ENCODE data around the gene ADGRD1. TPM values are rescaled to one million over a fixed set of nuclear protein-coding genes. Genes with fewer than 3 reads are reported as not detected.

ADGRD1 gene
- total RNA-seq, 3 donors from 2014 or later, result 11.6 to 47.5 (median 18.7) TPM

DNA sequence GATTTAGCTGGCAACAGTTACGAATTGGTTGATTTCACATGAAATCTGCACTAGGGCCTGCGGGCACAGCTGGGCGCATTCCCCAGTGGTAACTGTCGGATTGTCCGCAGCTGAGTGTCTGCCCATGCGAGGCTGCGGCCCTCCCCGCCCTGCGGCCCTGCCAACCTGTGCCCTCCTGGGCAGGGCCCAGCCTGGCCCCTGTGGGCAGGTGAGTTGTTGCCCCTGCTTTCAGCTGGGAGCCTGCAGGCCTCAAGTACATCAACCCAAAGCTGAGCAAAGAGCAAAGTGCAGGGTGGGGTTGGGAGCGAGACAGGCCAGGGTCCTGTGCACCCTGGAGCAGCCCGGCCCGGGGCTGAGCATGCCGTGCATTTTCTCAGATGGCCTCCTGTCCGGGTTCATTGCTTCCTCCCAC lies 89.1 kb downstream of the ADGRD1 start:
- Histone ChIP-seq H3K27me3 (no peaks in the 10 kb centered on the region), H3K9me3 (no peaks in the 10 kb centered on the region), H3K36me3 (no peaks in the 10 kb centered on the region), H3K27ac (no peak overlapping the region), H3K4me3 (no peak overlapping the region), H3K4me1 (no peaks in the 10 kb centered on the region)
- no peak for DNase-seq (ENCODE audit: low spot score in 2 of 2)
- TF ChIP-seq POLR2A (IDR thresholded peaks at IDR 0.05) (no peak), POLR2AphosphoS5 (IDR thresholded peaks at IDR 0.05) (no peak)
- TF ChIP-seq, protein P1, sequence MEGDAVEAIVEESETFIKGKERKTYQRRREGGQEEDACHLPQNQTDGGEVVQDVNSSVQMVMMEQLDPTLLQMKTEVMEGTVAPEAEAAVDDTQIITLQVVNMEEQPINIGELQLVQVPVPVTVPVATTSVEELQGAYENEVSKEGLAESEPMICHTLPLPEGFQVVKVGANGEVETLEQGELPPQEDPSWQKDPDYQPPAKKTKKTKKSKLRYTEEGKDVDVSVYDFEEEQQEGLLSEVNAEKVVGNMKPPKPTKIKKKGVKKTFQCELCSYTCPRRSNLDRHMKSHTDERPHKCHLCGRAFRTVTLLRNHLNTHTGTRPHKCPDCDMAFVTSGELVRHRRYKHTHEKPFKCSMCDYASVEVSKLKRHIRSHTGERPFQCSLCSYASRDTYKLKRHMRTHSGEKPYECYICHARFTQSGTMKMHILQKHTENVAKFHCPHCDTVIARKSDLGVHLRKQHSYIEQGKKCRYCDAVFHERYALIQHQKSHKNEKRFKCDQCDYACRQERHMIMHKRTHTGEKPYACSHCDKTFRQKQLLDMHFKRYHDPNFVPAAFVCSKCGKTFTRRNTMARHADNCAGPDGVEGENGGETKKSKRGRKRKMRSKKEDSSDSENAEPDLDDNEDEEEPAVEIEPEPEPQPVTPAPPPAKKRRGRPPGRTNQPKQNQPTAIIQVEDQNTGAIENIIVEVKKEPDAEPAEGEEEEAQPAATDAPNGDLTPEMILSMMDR (IDR thresholded peaks at IDR 0.05), result no peak
- intact Hi-C loops (cut with DNase I; ENCODE audit: low total_unique reads), result no loop called here

DNA sequence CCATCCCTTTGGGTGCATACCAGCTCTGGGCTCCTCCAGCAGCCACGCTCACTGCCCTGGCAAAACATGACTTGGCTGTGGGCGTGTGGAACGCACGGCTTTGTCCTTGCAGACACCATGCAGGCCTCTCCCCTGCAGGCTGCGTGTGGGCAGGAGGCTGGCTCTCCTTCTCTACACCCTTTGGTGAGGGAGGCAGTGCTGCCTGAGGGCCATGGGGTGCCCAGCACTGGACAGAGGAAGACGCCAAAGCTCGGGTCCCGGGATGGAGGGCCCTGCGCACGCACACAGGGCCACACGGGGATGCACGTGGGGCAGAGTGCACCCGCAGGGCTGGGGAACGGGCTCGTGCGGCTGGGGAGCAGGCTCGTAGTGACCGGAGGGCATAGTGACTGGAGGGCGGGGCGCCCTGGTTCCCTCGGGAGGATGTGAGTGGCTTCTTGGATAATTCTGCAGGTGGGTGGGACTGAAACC lies 89.7 kb downstream of the ADGRD1 start:
- H3K9me3 ChIP-seq, result no peaks in the 10 kb centered on the region
- TF ChIP-seq POLR2AphosphoS5 (IDR thresholded peaks at IDR 0.05) (no peak), POLR2A (IDR thresholded peaks at IDR 0.05) (no peak)
- H3K4me3 ChIP-seq, result no peak overlapping the region
- no peaks in the 10 kb centered on the region for H3K27me3 ChIP-seq
- H3K27ac ChIP-seq, result no peak overlapping the region
- H3K4me1 ChIP-seq, result no peaks in the 10 kb centered on the region
- intact Hi-C loops (cut with DNase I; ENCODE audit: low total_unique reads), result no loop called here
- H3K36me3 ChIP-seq, result no peaks in the 10 kb centered on the region
- DNase-seq (ENCODE audit: low spot score in 2 of 2), result no peak

DNA sequence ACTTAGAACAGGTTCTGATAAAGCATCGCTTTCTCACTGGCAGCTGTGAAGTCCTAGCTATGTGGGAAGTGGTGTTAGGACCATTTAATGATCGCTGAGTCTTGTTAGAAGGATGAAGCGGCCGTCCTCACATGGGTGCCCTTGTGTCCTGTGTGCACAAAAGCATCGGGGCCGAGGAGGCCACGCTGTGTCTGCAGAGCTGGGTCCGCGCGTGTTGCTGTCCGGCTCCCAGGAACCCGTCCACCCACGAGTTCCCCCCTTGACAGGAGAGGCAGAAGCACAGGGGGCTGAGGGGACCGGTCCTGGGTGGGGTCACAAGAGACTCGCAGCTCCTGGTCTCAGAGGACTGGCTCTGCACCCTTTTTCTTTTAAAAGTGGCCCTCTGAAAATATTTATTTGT lies 90.4 kb downstream of the ADGRD1 start:
- DNase-seq (ENCODE audit: low spot score in 2 of 2), result peak in 1 of 2 donors; percentile 44
- no peak for TF ChIP-seq POLR2AphosphoS5 (IDR thresholded peaks at IDR 0.05)
- TF ChIP-seq POLR2A (IDR thresholded peaks at IDR 0.05), result no peak
- TF ChIP-seq, protein P1 (IDR thresholded peaks at IDR 0.05), result no peak
- no peak overlapping the region for H3K27ac ChIP-seq
- intact Hi-C loops (cut with DNase I; ENCODE audit: low total_unique reads), result no loop called here
- no peaks in the 10 kb centered on the region for H3K36me3 ChIP-seq
- no peaks in the 10 kb centered on the region for H3K9me3 ChIP-seq
- H3K27me3 ChIP-seq, result no peaks in the 10 kb centered on the region
- no peaks in the 10 kb centered on the region for H3K4me1 ChIP-seq
- H3K4me3 ChIP-seq, result no peak overlapping the region

DNA sequence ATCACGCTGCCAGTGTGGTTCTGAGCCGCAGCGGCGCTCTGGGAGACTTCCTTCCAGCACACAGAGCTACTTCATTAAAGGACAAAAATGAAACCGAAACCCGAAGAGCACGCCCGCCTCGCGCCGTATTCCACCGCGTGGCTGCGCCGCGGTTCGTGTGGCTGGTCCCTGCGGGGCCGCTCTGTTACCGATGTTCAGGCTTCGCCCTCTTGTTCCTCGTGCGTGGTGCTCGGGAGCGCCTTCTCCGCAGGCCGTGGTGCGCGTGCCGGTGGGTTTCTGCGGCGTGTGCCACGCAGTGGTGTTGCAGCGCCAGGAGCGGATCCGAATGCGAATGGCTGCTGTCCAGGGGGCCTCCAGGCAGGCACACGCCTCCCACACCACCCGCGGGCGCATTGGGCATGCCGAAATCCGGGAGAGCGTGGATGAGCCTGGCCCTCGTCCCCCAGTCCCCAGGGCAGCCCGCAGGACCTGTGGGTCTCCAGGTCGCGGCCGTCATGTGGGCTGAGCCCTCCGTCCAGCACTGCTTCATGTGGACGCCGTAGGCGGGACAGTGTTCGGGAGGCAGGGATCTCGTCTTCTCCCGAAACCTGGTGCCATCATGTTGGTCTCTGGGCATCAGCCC lies 91.2 kb downstream of the ADGRD1 start:
- TF ChIP-seq POLR2AphosphoS5 (IDR thresholded peaks at IDR 0.05) (no peak), POLR2A (IDR thresholded peaks at IDR 0.05) (no peak)
- TF ChIP-seq, protein P1 (IDR thresholded peaks at IDR 0.05), result no peak
- intact Hi-C loops (cut with DNase I; ENCODE audit: low total_unique reads), result no loop called here
- Histone ChIP-seq H3K4me3 (no peak overlapping the region), H3K27ac (no peak overlapping the region), H3K27me3 (no peaks in the 10 kb centered on the region), H3K4me1 (no peaks in the 10 kb centered on the region), H3K36me3 (no peaks in the 10 kb centered on the region), H3K9me3 (no peaks in the 10 kb centered on the region)
- DNase-seq (ENCODE audit: low spot score in 2 of 2), result peak in 1 of 2 donors; percentile 35

DNA sequence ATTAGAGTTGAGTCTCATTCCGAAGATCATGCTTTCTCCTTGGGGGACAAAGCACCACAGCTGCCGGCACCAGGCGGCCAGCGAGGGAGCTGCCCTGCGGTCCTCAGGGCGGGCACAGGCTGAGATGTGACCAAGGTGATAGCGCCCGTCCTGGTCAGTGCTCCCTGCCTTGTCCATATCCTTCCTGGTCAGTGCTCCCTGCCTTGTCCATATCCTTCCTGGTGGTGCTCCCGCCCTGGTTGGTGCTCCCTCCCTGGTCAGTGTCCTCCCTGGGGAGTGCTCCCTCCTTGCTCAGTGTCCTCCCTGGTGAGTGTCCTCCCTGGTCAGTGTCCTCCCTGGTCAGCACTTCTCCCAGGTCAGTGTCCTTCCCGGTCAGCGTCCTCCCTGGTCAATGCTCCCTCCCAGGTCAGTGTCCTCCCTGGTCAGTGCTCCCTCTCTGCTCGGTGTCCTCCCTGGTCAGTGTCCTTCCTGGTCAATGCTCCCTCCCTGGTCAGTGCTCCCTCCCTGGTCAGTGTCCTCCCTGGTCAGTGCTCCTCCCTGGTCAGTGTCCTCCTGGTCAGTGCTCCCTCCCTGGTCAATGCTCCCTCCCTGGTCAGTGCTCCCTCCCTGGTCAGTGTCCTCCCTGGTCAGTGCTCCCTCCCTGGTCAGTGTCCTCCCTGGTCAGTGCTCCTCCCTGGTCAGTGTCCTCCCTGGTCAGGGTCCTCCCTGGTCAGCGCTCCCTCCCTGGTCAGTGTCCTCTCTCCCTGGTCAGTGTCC lies 92.2 kb downstream of the ADGRD1 start:
- Histone ChIP-seq H3K9me3 (no peaks in the 10 kb centered on the region), H3K4me3 (no peak overlapping the region), H3K36me3 (no peaks in the 10 kb centered on the region), H3K27me3 (no peaks in the 10 kb centered on the region), H3K4me1 (no peaks in the 10 kb centered on the region), H3K27ac (no peak overlapping the region)
- TF ChIP-seq, protein P1 (IDR thresholded peaks at IDR 0.05), result no peak
- TF ChIP-seq POLR2AphosphoS5 (IDR thresholded peaks at IDR 0.05) (no peak), POLR2A (IDR thresholded peaks at IDR 0.05) (no peak)
- intact Hi-C loops (cut with DNase I; ENCODE audit: low total_unique reads), result no loop called here
- peak in 1 of 2 donors; percentile 36 for DNase-seq (ENCODE audit: low spot score in 2 of 2)

All from breast epithelium (tissue), 4 donors.